Mesenchymal stem cell (in vitro differentiated cells and primary cell): ENCODE measurements around the gene MTMR12. TPM values are rescaled to one million over a fixed set of nuclear protein-coding genes. Genes with fewer than 3 reads are reported as not detected.

Source experiments
- small RNA-seq: library from polyadenylated mRNA; stranded (forward); fragments of <200 nt; extraction: miRNeasy Mini kit (QIAGEN cat#:217004); gene quantifications from one replicate; pipeline ENCODE3, GENCODE V24; 2013; ENCODE audit warnings: low read depth

The MTMR12 gene

Small RNA genes within 50 kb of the gene (small RNA-seq; reads per million reads assigned to genes)
- not detected for gene RNU6-1079P
- not detected for gene RNU6-378P
